OCI-LY1 (cell line): ENCODE measurements around the gene RBBP8.
"Not testable (repeated sequence)": the region's sequence is repeated elsewhere in the genome, so short reads cannot be mapped to it uniquely, and the experiment has no call there.

ENCODE experiments used
- H2AFZ ChIP-seq: fragments of 200-600 bp; sonication (generic), shearing (Covaris generic); 2 replicates; pipeline ENCODE4 v1.6.0; 2014; ENCODE audit warnings: antibody characterized with exemption, mild to moderate bottlenecking, low read length
- H3F3A ChIP-seq: fragments of 200-600 bp; sonication (generic), shearing (Covaris generic); 2 replicates; pipeline ENCODE4 v1.6.0; 2014; ENCODE audit warnings: mild to moderate bottlenecking, antibody characterized with exemption, low read length, moderate library complexity; ENCODE audit not compliant: insufficient read depth
- H3K27ac ChIP-seq: fragments of 200-600 bp; sonication (generic); 2 replicates; pipeline ENCODE4 v1.5.1; 2014; ENCODE audit warnings: low read length, mixed run types, mild to moderate bottlenecking, low read depth; ENCODE audit not compliant: poor library complexity, severe bottlenecking
- H3K27me3 ChIP-seq: fragments of 200-600 bp; sonication (generic); 2 replicates; pipeline ENCODE4 v1.6.0; 2014; ENCODE audit warnings: antibody characterized with exemption, mild to moderate bottlenecking, low read length, moderate library complexity; ENCODE audit not compliant: insufficient read depth
- H3K36me3 ChIP-seq: fragments of 200-600 bp; sonication (generic); 2 replicates; pipeline ENCODE4 v1.6.1; 2014; ENCODE audit warnings: mild to moderate bottlenecking, antibody characterized with exemption, low read length, moderate library complexity, mixed read lengths; ENCODE audit not compliant: insufficient read depth
- H3K4me1 ChIP-seq: fragments of 200-600 bp; sonication (generic); 2 replicates; pipeline ENCODE4 v1.5.1; 2014; ENCODE audit warnings: mild to moderate bottlenecking, low read length, moderate library complexity; ENCODE audit not compliant: insufficient read depth, severe bottlenecking
- H3K4me2 ChIP-seq: fragments of 200-600 bp; sonication (generic), shearing (Covaris generic); 2 replicates; pipeline ENCODE4 v1.6.1; 2014; ENCODE audit warnings: low read length
- H3K4me3 ChIP-seq: fragments of 200-600 bp; sonication (generic); 2 replicates; pipeline ENCODE4 v1.5.1; 2014; ENCODE audit warnings: low read length, low read depth, mild to moderate bottlenecking, mixed read lengths; ENCODE audit not compliant: poor library complexity, severe bottlenecking
- H3K79me2 ChIP-seq: fragments of 200-600 bp; shearing (Covaris generic); 2 replicates; pipeline ENCODE4 v1.6.1; 2016; ENCODE audit warnings: mixed run types, low read length, mixed read lengths; ENCODE audit not compliant: insufficient read depth
- H3K9ac ChIP-seq: fragments of 200-600 bp; sonication (generic), shearing (Covaris generic); 2 replicates; pipeline ENCODE4 v1.6.1; 2014; ENCODE audit warnings: mild to moderate bottlenecking, low read length, mixed read lengths
- H3K9me2 ChIP-seq: fragments of 200-600 bp; sonication (generic), shearing (Covaris generic); 2 replicates; pipeline ENCODE4 v1.6.1; 2014; ENCODE audit warnings: low read depth, mild to moderate bottlenecking, low read length, mixed read lengths
- H3K9me3 ChIP-seq: fragments of 200-600 bp; shearing (Covaris generic); 2 replicates; pipeline ENCODE4 v1.6.1; 2014; ENCODE audit warnings: low read length, mixed read lengths
- H4K20me1 ChIP-seq: fragments of 200-600 bp; sonication (generic), shearing (Covaris generic); 2 replicates; pipeline ENCODE4 v1.6.0; 2016; ENCODE audit warnings: mild to moderate bottlenecking, low read length; ENCODE audit not compliant: insufficient read depth
- EZH2 ChIP-seq: fragments of 200-600 bp; sonication (generic), shearing (Covaris generic); IDR thresholded peaks from 2 replicates; pipeline ENCODE4 v1.8.0; 2017; ENCODE audit warnings: borderline replicate concordance, mixed run types, mild to moderate bottlenecking, antibody characterized with exemption, low read length, moderate library complexity, mixed read lengths
- TF ChIP-seq, protein P1 (sequence below): fragments of 200-600 bp; sonication (generic), shearing (Covaris generic); IDR thresholded peaks from 2 replicates; pipeline ENCODE4 v1.5.1; 2017; ENCODE audit warnings: mild to moderate bottlenecking, antibody characterized with exemption, low read length, moderate library complexity, mixed read lengths

The RBBP8 gene

GRCh38 chr18:22900558-22901238 is 32.4 kb upstream of the RBBP8 start:
- no peaks in the 10 kb centered on the region for H3K4me1 ChIP-seq
- H3K27ac ChIP-seq: no peak overlapping the region
- no peak overlapping the region for H3K9ac ChIP-seq
- no peak for TF ChIP-seq EZH2
- TF ChIP-seq, protein P1, sequence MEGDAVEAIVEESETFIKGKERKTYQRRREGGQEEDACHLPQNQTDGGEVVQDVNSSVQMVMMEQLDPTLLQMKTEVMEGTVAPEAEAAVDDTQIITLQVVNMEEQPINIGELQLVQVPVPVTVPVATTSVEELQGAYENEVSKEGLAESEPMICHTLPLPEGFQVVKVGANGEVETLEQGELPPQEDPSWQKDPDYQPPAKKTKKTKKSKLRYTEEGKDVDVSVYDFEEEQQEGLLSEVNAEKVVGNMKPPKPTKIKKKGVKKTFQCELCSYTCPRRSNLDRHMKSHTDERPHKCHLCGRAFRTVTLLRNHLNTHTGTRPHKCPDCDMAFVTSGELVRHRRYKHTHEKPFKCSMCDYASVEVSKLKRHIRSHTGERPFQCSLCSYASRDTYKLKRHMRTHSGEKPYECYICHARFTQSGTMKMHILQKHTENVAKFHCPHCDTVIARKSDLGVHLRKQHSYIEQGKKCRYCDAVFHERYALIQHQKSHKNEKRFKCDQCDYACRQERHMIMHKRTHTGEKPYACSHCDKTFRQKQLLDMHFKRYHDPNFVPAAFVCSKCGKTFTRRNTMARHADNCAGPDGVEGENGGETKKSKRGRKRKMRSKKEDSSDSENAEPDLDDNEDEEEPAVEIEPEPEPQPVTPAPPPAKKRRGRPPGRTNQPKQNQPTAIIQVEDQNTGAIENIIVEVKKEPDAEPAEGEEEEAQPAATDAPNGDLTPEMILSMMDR: no peak
- no peak overlapping the region for H2AFZ ChIP-seq
- no peaks in the 10 kb centered on the region for H3K9me2 ChIP-seq
- no peaks in the 10 kb centered on the region for H3F3A ChIP-seq
- H3K27me3 ChIP-seq: no peaks in the 10 kb centered on the region
- H3K79me2 ChIP-seq: no peaks in the 10 kb centered on the region
- H3K4me2 ChIP-seq: no peak overlapping the region
- no peaks in the 10 kb centered on the region for H4K20me1 ChIP-seq
- H3K9me3 ChIP-seq: no peaks in the 10 kb centered on the region
- no peak overlapping the region for H3K4me3 ChIP-seq
- H3K36me3 ChIP-seq: peaks cover 3% of the 10 kb centered on the region; the same call in 1 of the 2 replicates

DNA sequence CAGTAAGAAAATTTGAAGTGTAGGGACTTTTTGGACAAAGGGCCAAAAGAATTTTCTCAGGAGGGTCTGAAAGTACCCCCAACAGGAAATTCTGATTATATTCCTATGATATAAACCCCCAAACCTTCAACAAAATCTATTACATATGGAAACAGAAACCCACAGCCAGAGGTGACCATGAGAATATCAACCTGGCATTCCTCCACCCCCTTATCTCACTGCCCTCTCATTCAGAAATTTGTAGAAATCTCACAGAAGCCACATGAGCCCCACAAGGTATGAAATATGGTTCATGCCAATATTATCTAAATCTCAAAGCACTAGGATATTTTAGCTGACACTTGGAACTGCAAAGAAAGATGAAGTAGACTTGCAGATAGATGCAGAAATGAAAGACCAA is 31.0 kb upstream of the RBBP8 start:
- TF ChIP-seq, protein P1: no peak
- no peak for TF ChIP-seq EZH2
- no peaks in the 10 kb centered on the region for H3K4me1 ChIP-seq
- H3K27ac ChIP-seq: no peak overlapping the region
- H3K79me2 ChIP-seq: no peaks in the 10 kb centered on the region
- peaks cover 3% of the 10 kb centered on the region; the same call in 1 of the 2 replicates for H3K36me3 ChIP-seq
- no peaks in the 10 kb centered on the region for H3K27me3 ChIP-seq
- no peak overlapping the region for H3K4me3 ChIP-seq
- no peaks in the 10 kb centered on the region for H3F3A ChIP-seq
- H4K20me1 ChIP-seq: no peaks in the 10 kb centered on the region
- H2AFZ ChIP-seq: no peak overlapping the region
- H3K9me2 ChIP-seq: no peaks in the 10 kb centered on the region
- H3K9ac ChIP-seq: no peak overlapping the region
- no peaks in the 10 kb centered on the region for H3K9me3 ChIP-seq
- H3K4me2 ChIP-seq: no peak overlapping the region

GRCh38 chr18:22903248-22903647 is 29.9 kb upstream of the RBBP8 start:
- H3K27me3 ChIP-seq, H3F3A ChIP-seq, H2AFZ ChIP-seq, H3K79me2 ChIP-seq, H3K9me2 ChIP-seq, H3K9ac ChIP-seq, H3K4me3 ChIP-seq, H4K20me1 ChIP-seq, H3K9me3 ChIP-seq, H3K27ac ChIP-seq, H3K36me3 ChIP-seq, H3K4me1 ChIP-seq, H3K4me2 ChIP-seq: not testable (repeated sequence)

GRCh38 chr18:22912149-22912548 is 21.0 kb upstream of the RBBP8 start:
- Histone ChIP-seq H3K27me3 (no peaks in the 10 kb centered on the region), H3K27ac (no peak overlapping the region), H3K36me3 (peaks cover 3% of the 10 kb centered on the region; the same call in 1 of the 2 replicates), H3K9ac (no peak overlapping the region), H3F3A (no peaks in the 10 kb centered on the region), H3K79me2 (no peaks in the 10 kb centered on the region), H3K4me3 (no peak overlapping the region), H2AFZ (no peak overlapping the region), H3K9me2 (no peaks in the 10 kb centered on the region; the same call in 1 of the 2 replicates), H4K20me1 (no peaks in the 10 kb centered on the region), H3K4me2 (no peak overlapping the region), H3K9me3 (no peaks in the 10 kb centered on the region), H3K4me1 (no peaks in the 10 kb centered on the region)
- no peak for TF ChIP-seq EZH2
- TF ChIP-seq, protein P1: no peak
